Measurements from ENCODE around the gene SHROOM3. TPM values are rescaled to one million over a fixed set of nuclear protein-coding genes. Genes with fewer than 3 reads are reported as not detected.
A peak's percentile ranks its signal among the peaks of the same experiment; 100 is the strongest.
"Not testable (repeated sequence)": the region's sequence is repeated elsewhere in the genome, so short reads cannot be mapped to it uniquely, and the experiment has no call there.

Gene SHROOM3
- total RNA-seq, 1 donor from 2014 or later = 62.0 TPM

DNA sequence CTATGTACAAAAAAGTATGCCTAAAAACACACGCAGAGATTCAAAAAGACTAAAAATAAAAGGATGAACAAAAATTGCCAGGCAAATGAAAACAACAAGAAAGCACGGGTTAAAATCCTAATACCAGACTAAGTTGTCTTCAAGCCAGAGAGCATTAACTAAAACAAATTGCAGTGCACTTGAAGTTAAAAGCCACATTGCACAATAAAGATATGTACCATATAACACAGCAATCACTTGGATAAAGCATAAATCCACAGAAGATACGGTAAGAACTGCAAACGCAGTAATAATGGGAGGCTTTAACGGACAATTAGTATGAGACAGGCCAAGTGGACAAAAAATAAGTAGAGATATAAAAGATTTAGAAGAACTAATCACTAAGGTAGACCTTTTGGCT is 28.9 kb upstream of the SHROOM3 start:
- H3K27me3 ChIP-seq (ENCODE audit: low read depth) = no peaks in the 10 kb centered on the region
- H3K36me3 ChIP-seq = no peaks in the 10 kb centered on the region
- H3K4me1 ChIP-seq = no peaks in the 10 kb centered on the region
- no peak overlapping the region for H3K4me3 ChIP-seq
- H3K9me3 ChIP-seq = no peaks in the 10 kb centered on the region
- no peak for DNase-seq
- no peak for ATAC-seq
- TF ChIP-seq, protein P1, sequence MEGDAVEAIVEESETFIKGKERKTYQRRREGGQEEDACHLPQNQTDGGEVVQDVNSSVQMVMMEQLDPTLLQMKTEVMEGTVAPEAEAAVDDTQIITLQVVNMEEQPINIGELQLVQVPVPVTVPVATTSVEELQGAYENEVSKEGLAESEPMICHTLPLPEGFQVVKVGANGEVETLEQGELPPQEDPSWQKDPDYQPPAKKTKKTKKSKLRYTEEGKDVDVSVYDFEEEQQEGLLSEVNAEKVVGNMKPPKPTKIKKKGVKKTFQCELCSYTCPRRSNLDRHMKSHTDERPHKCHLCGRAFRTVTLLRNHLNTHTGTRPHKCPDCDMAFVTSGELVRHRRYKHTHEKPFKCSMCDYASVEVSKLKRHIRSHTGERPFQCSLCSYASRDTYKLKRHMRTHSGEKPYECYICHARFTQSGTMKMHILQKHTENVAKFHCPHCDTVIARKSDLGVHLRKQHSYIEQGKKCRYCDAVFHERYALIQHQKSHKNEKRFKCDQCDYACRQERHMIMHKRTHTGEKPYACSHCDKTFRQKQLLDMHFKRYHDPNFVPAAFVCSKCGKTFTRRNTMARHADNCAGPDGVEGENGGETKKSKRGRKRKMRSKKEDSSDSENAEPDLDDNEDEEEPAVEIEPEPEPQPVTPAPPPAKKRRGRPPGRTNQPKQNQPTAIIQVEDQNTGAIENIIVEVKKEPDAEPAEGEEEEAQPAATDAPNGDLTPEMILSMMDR (IDR thresholded peaks at IDR 0.05) = no peak
- H3K27ac ChIP-seq = no peak overlapping the region
- intact Hi-C loops (cut with DNase I) = no loop called here

DNA sequence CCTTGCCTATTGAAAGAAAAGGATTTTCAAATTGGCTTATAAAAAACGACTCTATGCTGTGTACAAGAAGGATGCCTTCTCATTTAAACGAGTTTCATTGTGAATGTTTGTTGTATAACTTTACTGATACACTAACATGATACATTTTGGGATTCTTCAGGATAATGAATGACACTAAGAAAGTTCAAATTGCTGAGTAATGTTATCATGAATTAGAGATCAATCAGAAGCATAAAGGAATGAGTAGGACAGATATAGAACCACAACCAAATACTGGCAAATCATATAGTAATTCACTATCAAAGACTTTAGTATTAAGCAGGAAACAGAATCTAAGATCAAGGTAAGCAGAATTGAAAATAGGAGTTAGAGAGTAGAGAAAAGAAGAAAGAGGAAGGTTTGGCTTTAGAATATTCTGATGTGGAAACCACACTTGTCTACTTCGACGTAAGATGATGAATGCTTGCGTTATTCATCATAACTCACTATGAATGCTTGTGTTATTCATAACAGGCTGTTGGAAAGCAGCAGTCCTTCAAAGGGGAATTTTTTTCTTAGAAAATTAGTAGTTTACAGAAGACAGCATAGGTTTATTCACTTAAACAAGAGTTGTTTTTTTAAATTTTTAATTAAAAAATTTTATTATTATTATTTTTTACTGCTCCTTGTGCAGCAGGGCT is 27.4 kb upstream of the SHROOM3 start:
- Histone ChIP-seq H3K36me3 (no peaks in the 10 kb centered on the region), H3K27ac (no peak overlapping the region), H3K9me3 (no peaks in the 10 kb centered on the region), H3K27me3 (ENCODE audit: low read depth) (no peaks in the 10 kb centered on the region), H3K4me3 (no peak overlapping the region), H3K4me1 (no peaks in the 10 kb centered on the region)
- intact Hi-C loops (cut with DNase I) = no loop called here
- TF ChIP-seq, protein P1 (IDR thresholded peaks at IDR 0.05) = no peak
- DNase-seq (no peak), ATAC-seq (no peak)

DNA sequence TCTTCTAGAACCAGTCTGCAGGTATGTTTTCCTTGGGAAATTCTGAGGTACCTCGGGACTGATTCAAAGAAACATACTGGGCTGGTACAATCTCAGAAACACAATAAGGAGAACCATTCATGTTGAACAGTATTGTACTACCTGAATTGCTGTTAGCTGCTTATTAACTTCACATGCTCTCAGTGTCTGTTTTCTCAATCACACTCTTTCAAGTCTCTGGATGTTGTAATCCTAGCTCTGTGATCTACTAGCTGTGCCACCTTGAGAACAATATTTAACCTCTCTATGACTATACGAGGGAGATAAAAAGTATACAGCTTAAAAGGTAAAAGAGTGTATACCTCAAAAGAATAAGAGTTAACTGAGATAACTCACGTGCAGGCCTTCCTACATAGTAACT is 24.4 kb upstream of the SHROOM3 start:
- no peaks in the 10 kb centered on the region for H3K36me3 ChIP-seq
- H3K4me3 ChIP-seq = no peak overlapping the region
- no peaks in the 10 kb centered on the region for H3K4me1 ChIP-seq
- no peak overlapping the region for H3K27ac ChIP-seq
- H3K27me3 ChIP-seq (ENCODE audit: low read depth) = no peaks in the 10 kb centered on the region
- H3K9me3 ChIP-seq = no peaks in the 10 kb centered on the region
- TF ChIP-seq, protein P1 (IDR thresholded peaks at IDR 0.05) = no peak
- intact Hi-C loops (cut with DNase I) = no loop called here
- DNase-seq = no peak
- no peak for ATAC-seq

DNA sequence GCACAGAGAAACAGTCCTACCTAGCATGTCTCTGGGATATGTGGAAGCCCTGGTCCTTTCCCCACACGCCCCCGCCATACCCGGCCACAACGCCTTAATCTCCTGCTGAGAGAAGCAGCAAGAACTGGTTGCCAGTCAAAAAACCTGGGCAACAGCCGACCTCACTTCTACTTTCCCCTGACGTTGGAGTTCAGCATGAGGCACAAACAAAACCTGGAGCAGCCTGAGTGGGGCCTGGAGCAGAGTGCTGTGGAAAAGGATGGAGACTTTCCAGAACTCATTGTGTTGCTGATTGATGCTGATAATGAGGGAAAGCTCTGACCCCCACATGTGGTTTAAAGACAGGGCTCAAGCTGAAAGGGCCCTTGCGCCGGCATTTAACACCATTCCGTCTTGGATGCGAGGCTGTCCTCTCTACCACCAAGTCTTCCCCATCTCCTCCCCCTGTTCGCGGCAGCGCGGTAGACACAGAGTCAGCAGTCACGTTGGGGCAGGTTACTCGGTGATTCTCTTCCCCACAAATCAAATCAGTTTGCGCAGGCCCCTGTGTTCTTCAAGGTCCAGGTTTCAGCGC is 14.8 kb upstream of the SHROOM3 start:
- H3K27me3 ChIP-seq (ENCODE audit: low read depth) = peaks cover 7% of the 10 kb centered on the region
- no peaks in the 10 kb centered on the region for H3K36me3 ChIP-seq
- no peak for DNase-seq
- no peak overlapping the region for H3K27ac ChIP-seq
- peaks cover 9% of the 10 kb centered on the region for H3K4me1 ChIP-seq
- H3K9me3 ChIP-seq = no peaks in the 10 kb centered on the region
- H3K4me3 ChIP-seq = peak overlapping the region; percentile 58
- intact Hi-C loops (cut with DNase I) = no loop called here
- no peak for ATAC-seq
- TF ChIP-seq, protein P1 (IDR thresholded peaks at IDR 0.05) = no peak

DNA sequence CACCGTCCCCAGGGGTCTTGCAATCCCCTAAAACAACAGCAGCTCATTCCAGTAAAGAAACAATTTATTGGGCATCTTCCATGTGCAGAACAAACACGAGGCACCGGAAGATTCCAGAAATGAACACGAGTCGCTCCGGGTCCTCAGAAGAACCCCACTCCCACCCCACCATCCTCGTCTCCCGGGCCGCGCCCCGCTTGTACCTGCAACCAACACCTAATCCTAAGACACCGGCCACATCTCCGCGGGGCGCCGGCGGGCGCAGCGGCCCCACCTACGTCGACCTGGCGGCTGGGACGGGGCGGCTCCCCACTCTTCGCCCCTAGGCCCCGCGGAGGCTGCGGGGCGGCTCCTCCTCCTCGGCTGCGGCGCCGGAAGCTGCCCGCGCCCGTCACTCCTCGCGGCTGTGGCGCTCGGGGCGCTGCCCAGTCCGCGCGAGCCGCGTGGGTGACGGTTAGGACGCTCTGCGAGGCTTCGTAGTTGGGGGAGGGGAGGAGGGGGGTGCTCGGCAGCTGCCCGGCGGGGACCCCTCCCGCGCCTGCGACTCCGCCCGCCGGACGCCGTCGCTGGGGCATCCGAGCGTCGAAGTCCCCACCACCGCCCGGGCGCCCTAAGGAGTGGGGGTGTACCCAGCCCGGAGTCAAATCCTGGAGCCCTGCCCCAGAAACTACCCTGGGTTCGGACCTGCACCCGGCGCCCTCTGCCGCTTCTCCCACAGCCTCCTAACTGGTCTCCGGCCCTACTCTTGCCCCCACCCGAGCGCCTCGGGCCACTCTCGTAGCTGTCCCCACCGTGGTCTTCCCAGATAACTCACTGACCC is 14.1 kb upstream of the SHROOM3 start, which contains the start of gene CCDC158:
TSS of gene CCDC158 (minus strand) at position 380 of the 820 bp plus-strand sequence. CDS start 17,934 bp downstream, outside the sequence.
- Histone ChIP-seq H3K9me3 (no peaks in the 10 kb centered on the region), H3K4me3 (peak within 1 kb of the TSS; percentile 58), H3K27ac (no peak within 1 kb of the TSS), H3K27me3 (ENCODE audit: low read depth) (peaks cover 7% of the 10 kb centered on the region), H3K36me3 (no peaks in the 10 kb centered on the region), H3K4me1 (peaks cover 9% of the 10 kb centered on the region)
- TF ChIP-seq, protein P1 (IDR thresholded peaks at IDR 0.05) = no peak
- ATAC-seq (peak; percentile 84 to 88), DNase-seq (no peak)
- intact Hi-C loops (cut with DNase I) = no loop called here

DNA sequence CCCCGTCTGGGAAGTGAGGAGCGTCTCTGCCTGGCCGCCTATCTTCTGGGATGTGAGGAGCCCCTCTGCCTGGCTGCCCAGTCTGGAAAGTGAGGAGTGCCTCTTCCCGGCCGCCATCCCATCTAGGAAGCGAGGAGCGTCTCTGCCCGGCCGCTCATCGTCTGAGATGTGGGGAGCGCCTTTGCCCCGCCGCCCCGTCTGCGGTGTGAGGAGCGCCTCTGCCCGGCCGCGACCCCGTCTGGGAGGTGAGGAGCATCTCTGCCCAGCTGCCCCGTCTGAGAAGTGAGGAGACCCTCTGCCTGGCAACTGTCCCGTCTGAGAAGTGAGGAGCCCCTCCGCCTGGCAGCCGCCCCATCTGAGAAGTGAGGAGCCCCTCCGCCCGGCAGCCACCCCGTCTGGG is 11.9 kb upstream of the SHROOM3 start:
- H3K4me1 ChIP-seq; intact Hi-C loops (cut with DNase I); H3K9me3 ChIP-seq; H3K36me3 ChIP-seq; H3K27ac ChIP-seq; ATAC-seq; DNase-seq; H3K4me3 ChIP-seq; H3K27me3 ChIP-seq (ENCODE audit: low read depth): not testable (repeated sequence)
